Measurements from ENCODE around the gene WWOX.

Gene WWOX

GRCh38 chr16:78297066-78297666 lies 197.7 kb downstream of the WWOX start:
- no peak for DNase-seq (ENCODE audit: low read depth, low spot score)

DNA sequence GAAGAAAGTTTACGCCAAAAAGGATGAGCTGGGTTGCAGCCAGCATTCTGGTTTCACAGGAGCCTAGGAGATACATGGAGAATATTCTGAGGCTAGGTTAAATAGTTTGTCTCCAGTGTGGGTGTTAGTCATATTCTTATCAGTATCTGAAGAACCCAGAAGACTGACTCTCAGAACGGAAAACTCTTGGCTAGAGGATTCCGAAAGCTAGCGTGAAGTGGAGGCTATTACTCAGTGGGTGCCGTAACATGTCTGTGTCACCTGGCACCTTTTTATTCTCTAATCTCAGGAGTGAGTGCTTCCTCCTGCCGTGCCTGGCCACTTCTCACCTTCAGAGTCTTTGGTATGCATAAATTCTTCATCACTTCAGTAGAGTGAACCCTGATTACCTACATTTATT lies 199.5 kb downstream of the WWOX start:
- DNase-seq (ENCODE audit: low read depth, low spot score), result no peak

- DNase-seq (ENCODE audit: low read depth, low spot score), result no peak
Observed at GRCh38 chr16:78300469-78300868, 201.0 kb downstream of the WWOX start.

GRCh38 chr16:78303946-78304345 lies 204.5 kb downstream of the WWOX start:
- no peak for DNase-seq (ENCODE audit: low read depth, low spot score)

DNA sequence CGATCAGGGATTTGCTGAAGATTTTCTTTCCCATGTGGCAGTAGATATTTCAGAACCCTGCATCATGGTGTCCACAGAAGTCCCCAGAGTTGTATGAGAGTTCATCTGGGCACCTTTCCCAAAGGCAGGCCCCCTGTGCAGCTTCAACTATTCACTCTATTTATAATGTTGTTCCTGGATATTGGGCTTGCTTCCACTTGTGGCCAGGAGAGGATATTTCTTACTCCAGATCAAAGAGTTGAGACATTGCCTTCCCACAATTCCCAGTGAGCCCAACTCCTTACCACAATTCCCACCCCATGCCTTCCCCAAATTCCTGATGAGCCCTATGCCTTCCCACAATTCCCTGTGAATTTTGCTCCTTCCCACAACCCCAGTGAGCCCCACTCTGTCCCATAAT lies 206.9 kb downstream of the WWOX start:
- DNase-seq (ENCODE audit: low read depth, low spot score), result no peak

DNA sequence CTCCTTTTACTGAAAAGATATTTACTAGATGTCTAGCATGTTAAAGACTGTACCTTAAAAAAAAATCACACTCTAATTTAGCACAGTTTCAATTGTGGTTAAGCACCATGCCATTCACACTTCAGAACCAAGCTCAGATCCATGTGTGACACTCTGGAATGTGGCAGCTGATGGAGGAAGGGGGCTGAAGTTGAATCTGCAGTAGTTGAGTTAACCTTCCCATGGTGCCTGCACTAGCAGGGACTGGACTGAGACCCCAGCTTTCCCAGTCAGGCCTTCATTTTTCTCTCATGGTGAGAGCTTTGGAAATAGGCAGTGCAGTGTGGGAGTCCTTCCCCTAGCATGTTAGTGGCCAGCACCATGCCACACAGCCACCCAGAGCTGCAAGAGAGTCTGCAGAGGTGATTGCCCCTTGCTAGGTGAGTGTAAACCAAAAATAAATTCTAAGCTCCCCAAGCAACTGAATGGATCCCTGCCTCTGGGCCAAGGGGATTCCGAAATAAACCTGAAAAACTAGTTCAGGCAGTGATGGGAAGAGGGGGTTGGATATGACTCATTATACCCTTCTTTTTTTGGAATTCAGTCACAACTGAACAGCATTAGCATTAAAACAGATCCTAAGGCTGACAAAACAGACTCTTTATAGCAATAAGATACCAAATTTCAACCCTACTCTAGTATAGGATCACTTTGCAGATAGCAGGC lies 208.5 kb downstream of the WWOX start:
- peak; percentile 68 for DNase-seq (ENCODE audit: low read depth, low spot score)

DNA sequence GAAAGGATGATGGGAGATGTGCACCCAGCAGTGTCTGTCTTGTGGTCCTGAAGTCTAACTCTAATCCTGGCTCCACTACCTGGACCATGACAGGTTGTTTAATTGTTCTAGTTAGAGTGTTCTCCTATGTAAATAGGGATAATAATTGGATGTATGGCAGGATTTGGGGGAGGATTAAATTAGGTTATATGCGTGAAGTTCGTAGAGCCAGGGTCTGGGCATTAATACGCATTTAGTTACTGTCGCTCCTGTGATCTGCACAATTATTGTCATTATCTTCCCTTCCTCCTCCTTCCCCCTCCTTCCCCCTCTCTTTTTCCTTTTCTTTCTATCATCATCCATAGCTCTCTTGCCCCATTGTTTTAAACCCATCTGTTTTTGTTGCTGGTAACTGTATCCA lies 210.3 kb downstream of the WWOX start:
- DNase-seq (ENCODE audit: low read depth, low spot score), result no peak

DNA sequence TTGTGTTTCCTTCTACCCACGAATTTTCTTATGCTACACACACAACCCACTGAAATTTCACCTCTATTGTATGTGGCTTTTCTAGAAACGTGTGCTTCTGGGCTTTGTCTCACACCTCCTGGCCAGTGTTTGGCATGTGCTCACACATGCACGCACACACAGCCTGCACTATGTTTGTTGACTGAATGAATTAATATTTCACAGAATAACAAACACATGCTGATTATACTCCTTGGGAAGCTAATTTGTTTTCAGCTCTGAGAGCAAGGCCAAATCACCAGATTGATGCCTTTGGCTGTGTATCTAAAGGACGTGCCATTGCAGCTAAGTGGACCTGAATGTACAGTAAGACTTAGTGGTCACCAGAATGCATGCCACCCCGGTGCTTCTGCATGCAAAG lies 210.7 kb downstream of the WWOX start:
- no peak for DNase-seq (ENCODE audit: low read depth, low spot score)

DNA sequence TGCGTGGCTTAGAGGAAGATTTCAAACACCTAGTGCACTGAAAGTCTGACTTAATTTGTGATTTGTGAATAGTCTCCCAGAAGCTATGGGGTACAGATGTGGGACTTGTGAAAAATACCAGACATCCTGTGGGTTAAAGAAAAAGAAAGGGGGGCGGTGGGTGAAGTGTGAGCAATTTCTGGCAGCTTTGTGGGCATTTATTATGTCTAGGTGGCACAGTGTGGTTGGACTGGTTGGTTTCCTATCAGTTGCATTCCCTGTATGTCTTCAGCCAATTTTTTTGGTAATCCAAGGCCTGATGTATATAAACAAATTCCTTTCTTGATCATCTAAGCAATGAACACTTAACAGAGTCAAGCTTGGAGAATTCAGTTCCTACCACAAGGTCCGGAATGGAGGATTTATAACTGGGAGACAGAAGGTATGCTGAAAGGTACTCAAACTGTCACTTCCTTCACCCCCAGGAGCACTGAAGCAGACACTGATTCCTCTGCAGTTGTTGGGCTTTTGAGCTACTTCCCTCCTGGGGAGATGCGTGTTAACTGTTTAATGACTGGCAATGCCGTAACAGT lies 211.6 kb downstream of the WWOX start:
- peak; percentile 57 for DNase-seq (ENCODE audit: low read depth, low spot score)

DNA sequence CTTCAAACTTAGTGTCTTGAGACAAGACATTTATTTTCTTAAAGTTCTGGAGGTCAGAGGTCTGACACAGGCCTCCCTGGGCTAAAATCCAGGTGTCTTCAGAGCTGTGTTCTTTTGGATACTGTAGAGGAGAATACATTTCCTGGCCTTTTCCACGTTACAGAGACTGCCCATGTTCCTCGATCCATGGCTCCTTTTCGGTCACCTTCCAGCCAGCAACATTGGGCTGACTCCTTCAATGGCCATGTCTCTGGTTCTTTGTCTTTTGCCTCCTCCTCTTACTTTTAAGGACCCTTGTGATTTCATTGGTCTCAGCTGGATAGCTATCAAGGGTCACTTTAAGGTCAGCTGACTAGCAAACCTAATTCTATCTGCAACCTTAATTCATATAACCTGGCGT lies 212.4 kb downstream of the WWOX start:
- DNase-seq (ENCODE audit: low read depth, low spot score), result no peak

DNA sequence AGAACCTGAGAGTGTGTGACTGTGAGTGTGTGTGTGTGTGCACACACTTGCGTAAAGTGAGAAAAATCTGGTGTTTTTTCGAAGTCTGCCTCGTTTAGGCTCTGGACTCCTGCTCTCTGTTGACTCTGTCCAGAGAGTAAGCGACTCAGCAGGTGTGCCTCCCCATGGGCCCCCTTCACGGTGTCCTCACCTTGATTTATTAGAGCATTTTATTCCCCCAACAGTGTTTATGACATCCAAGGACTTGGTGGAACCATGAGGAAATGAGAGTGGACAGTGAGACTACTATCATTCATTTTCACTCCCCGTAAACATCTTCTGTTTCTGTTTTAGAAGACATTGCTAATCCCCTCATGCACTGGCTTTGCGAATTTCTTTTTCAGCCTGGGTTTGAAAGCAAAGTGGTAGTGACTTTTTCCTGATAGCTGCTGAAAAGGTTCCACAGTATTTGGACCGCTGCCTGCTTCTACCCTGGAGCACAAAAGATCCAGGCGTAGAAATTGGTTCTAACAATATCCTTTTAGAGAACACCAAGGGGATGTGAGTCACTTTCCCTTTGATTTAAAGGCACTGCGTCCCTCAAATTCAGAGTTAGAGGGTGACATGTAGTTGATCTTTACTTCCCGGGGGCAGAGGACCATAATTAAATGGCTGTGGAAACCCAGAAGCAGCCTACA lies 218.2 kb downstream of the WWOX start:
- DNase-seq (ENCODE audit: low read depth, low spot score), result no peak

- peak; percentile 51 for DNase-seq (ENCODE audit: low read depth, low spot score)
Observed at GRCh38 chr16:78321620-78322360, 222.3 kb downstream of the WWOX start.

DNA sequence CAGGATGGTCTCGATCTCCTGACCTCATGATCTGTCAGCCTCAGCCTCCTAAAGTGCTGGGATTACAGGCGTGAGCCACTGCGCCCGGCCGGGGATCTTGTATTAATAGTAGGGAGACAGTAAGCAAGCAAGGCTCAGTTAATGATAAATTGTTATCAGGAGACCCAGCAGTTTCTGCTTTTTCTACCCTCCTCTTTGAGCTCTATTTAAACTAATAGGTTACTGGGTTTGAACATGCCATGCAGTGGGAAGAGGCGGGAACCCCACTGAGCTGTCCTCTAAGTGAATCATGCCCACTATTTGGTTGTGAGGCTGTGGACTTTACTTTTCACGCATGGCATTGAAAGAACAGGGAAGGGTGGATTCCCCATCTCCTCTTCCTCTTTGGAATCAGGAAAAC lies 223.9 kb downstream of the WWOX start:
- DNase-seq (ENCODE audit: low read depth, low spot score), result no peak

DNA sequence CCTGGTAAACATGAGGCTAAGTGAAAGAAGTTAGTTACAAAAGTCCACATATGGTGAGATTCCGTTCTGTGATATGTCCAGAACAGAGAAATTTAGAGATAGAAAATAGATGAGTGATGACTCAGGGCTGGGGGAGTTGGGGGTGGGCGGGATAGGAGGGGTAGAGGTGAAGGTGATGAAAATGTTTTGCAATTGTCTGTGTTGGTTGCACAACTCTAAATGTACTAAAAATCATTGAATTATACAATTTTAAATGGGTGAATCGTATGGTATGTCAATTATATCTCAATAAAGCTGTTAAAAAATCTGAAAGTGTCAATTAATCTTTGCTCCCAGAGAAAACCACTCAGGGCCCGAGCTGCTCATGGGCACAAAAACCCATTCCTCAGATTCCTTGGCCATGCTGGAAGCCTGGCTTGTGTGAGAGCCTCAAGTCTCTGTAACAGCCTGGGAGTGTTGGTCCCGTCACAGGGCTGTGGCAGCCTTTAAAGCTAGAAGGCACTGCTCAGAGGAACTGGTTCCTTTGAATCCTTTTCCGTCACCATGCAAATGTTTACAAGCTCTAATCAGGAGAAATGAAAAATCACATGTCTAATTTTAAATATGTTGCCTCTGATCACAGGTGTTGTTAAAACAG lies 225.3 kb downstream of the WWOX start:
- DNase-seq (ENCODE audit: low read depth, low spot score), result no peak

- DNase-seq (ENCODE audit: low read depth, low spot score), result no peak
Observed at GRCh38 chr16:78325468-78326352, 226.3 kb downstream of the WWOX start.

- DNase-seq (ENCODE audit: low read depth, low spot score), result no peak
Observed at GRCh38 chr16:78326731-78327130, 227.3 kb downstream of the WWOX start.

DNA sequence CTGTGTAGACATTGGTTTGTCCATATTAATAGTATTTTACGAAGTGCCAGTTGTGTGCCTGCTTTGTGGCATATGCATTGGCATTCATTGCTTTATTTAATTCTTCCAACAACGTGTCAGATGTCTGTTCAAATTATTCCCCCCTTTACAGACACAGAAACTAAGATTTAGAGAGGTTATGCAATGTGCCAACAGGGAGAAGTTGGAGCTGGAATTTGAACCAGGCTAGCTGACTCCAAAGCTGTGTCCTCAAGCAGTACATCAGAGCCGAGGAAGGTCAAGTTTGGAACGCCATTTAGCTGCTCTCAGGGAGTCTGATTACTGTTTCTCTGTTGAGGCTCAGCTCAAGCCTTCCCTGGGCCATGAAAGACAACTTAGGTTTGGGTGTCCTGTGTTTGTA lies 232.3 kb downstream of the WWOX start:
- no peak for DNase-seq (ENCODE audit: low read depth, low spot score)

GRCh38 chr16:78333808-78334207 lies 234.4 kb downstream of the WWOX start:
- DNase-seq (ENCODE audit: low read depth, low spot score), result no peak

- DNase-seq (ENCODE audit: low read depth, low spot score), result no peak
Observed at GRCh38 chr16:78340590-78340989, 241.1 kb downstream of the WWOX start.

DNA sequence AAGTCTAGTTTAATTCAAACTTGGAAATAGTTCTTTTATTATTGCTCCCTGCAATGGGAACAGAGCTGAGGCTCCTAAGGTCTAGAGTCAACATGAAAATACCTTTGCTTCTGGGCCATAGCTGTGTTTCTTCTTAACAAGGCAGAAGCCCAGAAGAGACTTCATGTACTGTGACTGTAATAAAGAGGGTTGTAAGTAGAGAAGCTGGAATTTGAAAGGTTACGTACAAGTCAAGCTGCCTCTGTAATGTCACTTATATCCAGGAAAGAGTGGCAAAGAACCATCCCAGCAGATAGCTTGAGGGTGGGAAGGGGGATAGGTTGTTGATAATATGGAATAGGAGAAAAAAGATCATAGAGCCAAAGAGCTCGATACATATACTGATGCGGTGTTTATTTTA lies 248.6 kb downstream of the WWOX start:
- no peak for DNase-seq (ENCODE audit: low read depth, low spot score)

DNA sequence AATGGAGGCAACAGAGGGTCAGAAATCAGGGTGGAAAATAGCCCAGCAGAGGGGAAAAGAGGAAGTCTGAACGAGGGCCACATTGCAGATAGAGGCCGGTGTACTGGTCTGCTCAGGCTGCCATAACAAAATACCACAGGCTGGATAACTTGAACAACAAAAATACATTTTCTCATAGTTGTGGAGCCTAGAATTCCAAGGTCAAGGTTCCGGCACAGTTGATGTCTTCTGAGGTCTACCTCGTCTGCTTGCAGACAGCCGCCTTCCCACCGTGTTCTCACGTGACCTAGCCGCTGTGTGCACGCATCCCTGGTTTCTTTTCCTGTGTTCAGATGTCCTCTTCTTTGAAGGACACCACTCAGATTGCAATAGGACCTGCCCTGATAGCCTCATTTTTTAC lies 249.4 kb downstream of the WWOX start:
- DNase-seq (ENCODE audit: low read depth, low spot score), result no peak

Data from ELF-1 (cell line).